H1 (cell line): ENCODE results near the gene UQCRFS1. TPM values are rescaled to one million over a fixed set of nuclear protein-coding genes. Genes with fewer than 3 reads are reported as not detected.

Source experiments
- CTCF ChIA-PET: fragments of 300-600 bp; sonication (Branson Sonifier 250); formaldehyde crosslinking; loops from one replicate; lab custom pipeline; 2021; ENCODE audit not compliant: partially characterized antibody; lab: Charles Lee
- POLR2A ChIA-PET: fragments of 300-600 bp; sonication (Branson Sonifier 250); formaldehyde crosslinking; loops from one replicate; lab custom pipeline; 2021; ENCODE audit warnings: inconsistent platforms; ENCODE audit not compliant: partially characterized antibody; lab: Charles Lee
- DNase-seq, 2 experiments: peaks; one replicate each; pipeline versions ENCODE4 v3.0.0 to v3.0.0-alpha.2; 2010 to 2022; ENCODE audit warnings: low spot score in 2 of 2, low read depth in 1 of 2, mixed read lengths in 1 of 2
- FAIRE-seq: peaks from 2 replicates; lab custom pipeline; 2011; peaks lifted over from hg19 to GRCh38; lab: Jason Lieb, UNC
- H2AFZ ChIP-seq: 2 replicates; pipeline ENCODE4 v1.8.1; 2012; ENCODE audit warnings: low read length, inconsistent platforms
- H2AK5ac ChIP-seq: 2 replicates; pipeline ENCODE4 v1.6.1; 2013; ENCODE audit warnings: low read depth, low read length
- H2BK120ac ChIP-seq: replicated peaks from 2 replicates; pipeline ENCODE3; 2013; ENCODE audit warnings: low read depth, low read length, inconsistent platforms
- H2BK12ac ChIP-seq: 2 replicates; pipeline ENCODE4 v1.6.1; 2013; ENCODE audit warnings: low read depth, low read length
- H2BK15ac ChIP-seq: 2 replicates; pipeline ENCODE4 v1.6.1; 2013; ENCODE audit warnings: low read length
- H2BK20ac ChIP-seq: 2 replicates; pipeline ENCODE4 v1.6.1; 2013; ENCODE audit warnings: low read length
- H2BK5ac ChIP-seq: 2 replicates; pipeline ENCODE4 v1.6.1; 2013; ENCODE audit warnings: low read depth, low read length
- H3K14ac ChIP-seq: 2 replicates; pipeline ENCODE4 v1.6.1; 2013; ENCODE audit warnings: inconsistent platforms; ENCODE audit not compliant: insufficient read length
- H3K18ac ChIP-seq: 2 replicates; pipeline ENCODE4 v1.6.1; 2013; ENCODE audit warnings: low read length; ENCODE audit errors: extremely low read depth
- H3K23ac ChIP-seq: 2 replicates; pipeline ENCODE4 v1.6.1; 2013; ENCODE audit warnings: inconsistent platforms; ENCODE audit not compliant: insufficient read length
- H3K23me2 ChIP-seq: 2 replicates; pipeline ENCODE4 v1.6.1; 2013; ENCODE audit warnings: low read depth, low read length
- H3K27ac ChIP-seq: 2 replicates; pipeline ENCODE4 v1.6.1; 2011; ENCODE audit warnings: low read depth, low read length, inconsistent platforms
- H3K27me3 ChIP-seq, 4 experiments: replicated peaks in 1 of 4; 1 replicate in 1 of 4; 2 replicates in 3 of 4; pipeline versions ENCODE4 v1.6.1 to v1.8.1; 2011 to 2013; ENCODE audit warnings: low read length in 3 of 4, mild to moderate bottlenecking in 3 of 4, inconsistent platforms in 2 of 4, mixed read lengths in 2 of 4, moderate library complexity in 1 of 4; ENCODE audit not compliant: control insufficient read depth in 3 of 4, insufficient read depth in 3 of 4; ENCODE audit errors: extremely low read depth in 1 of 4
- H3K36me3 ChIP-seq, 4 experiments: 2 replicates each; pipeline versions ENCODE4 v1.6.1 to v1.8.1; 2011 to 2013; ENCODE audit warnings: mild to moderate bottlenecking in 4 of 4, low read length in 3 of 4, moderate library complexity in 2 of 4, control low read depth in 1 of 4, inconsistent platforms in 1 of 4; ENCODE audit not compliant: insufficient read depth in 4 of 4, control insufficient read depth in 2 of 4
- H3K4ac ChIP-seq: replicated peaks from 2 replicates; pipeline ENCODE3; 2013; ENCODE audit warnings: low read length, low read depth, mixed read lengths, inconsistent platforms; ENCODE audit not compliant: insufficient read length
- H3K4me1 ChIP-seq, 4 experiments: replicated peaks in 1 of 4; 1 replicate in 1 of 4; 2 replicates in 3 of 4; pipeline versions ENCODE4 v1.6.1 to v1.8.1; 2011 to 2013; ENCODE audit warnings: low read length in 3 of 4, inconsistent platforms in 2 of 4, mixed read lengths in 1 of 4; ENCODE audit not compliant: insufficient read depth in 4 of 4, control insufficient read depth in 3 of 4
- H3K4me2 ChIP-seq, 2 experiments: 2 replicates each; pipeline versions ENCODE4 v1.6.1 to v1.8.1; 2011 to 2013; ENCODE audit warnings: low read depth in 2 of 2, low read length in 2 of 2, control low read depth in 1 of 2, inconsistent platforms in 1 of 2, mild to moderate bottlenecking in 1 of 2; ENCODE audit not compliant: insufficient read depth in 1 of 2
- H3K4me3 ChIP-seq, 4 experiments: fragments of 200-600, 300-600 bp in 1 of 4; sonication (generic), shearing (Covaris generic), sonication (Bioruptor Twin) in 1 of 4; 2 replicates each; pipeline versions ENCODE4 v1.5.1 to v1.8.1; 2011 to 2016; ENCODE audit warnings: low read length in 4 of 4, low read depth in 3 of 4, control low read depth in 2 of 4, inconsistent platforms in 2 of 4, mild to moderate bottlenecking in 2 of 4, mixed read lengths in 1 of 4, moderate library complexity in 1 of 4; ENCODE audit not compliant: insufficient read depth in 2 of 4; ENCODE audit errors: extremely low read depth in 1 of 4
- H3K56ac ChIP-seq: replicated peaks from 2 replicates; pipeline ENCODE3; 2013; ENCODE audit warnings: low read depth, mild to moderate bottlenecking, mixed read lengths, low read length, inconsistent platforms; ENCODE audit not compliant: insufficient read length
- H3K79me1 ChIP-seq: 2 replicates; pipeline ENCODE4 v1.6.1; 2013; ENCODE audit warnings: low read depth, low read length, control low read depth
- H3K79me2 ChIP-seq, 2 experiments: 2 replicates each; pipeline versions ENCODE4 v1.6.1 to v1.8.1; 2012 to 2013; ENCODE audit warnings: low read length in 2 of 2, mild to moderate bottlenecking in 2 of 2, inconsistent platforms in 1 of 2; ENCODE audit not compliant: insufficient read depth in 2 of 2, control insufficient read depth in 1 of 2
- H3K9ac ChIP-seq, 4 experiments: replicated peaks in 1 of 4; 1 replicate in 1 of 4; 2 replicates in 3 of 4; pipeline versions ENCODE4 v1.6.1 to v1.8.1; 2011 to 2013; ENCODE audit warnings: low read depth in 3 of 4, low read length in 3 of 4, control low read depth in 2 of 4, mild to moderate bottlenecking in 2 of 4, moderate library complexity in 2 of 4, inconsistent platforms in 1 of 4; ENCODE audit errors: extremely low read depth in 1 of 4
- H3K9me3 ChIP-seq, 2 experiments: 2 replicates each; pipeline versions ENCODE4 v1.6.1 to v1.8.1; 2012 to 2013; ENCODE audit warnings: mild to moderate bottlenecking in 2 of 2, moderate library complexity in 2 of 2, control low read depth in 1 of 2, inconsistent platforms in 1 of 2, low read depth in 1 of 2, low read length in 1 of 2, mixed read lengths in 1 of 2; ENCODE audit not compliant: insufficient read depth in 2 of 2
- H4K20me1 ChIP-seq, 2 experiments: replicated peaks in 1 of 2; 2 replicates each; pipeline versions ENCODE3 to v1.8.1; 2011 to 2013; ENCODE audit warnings: inconsistent platforms in 2 of 2, low read length in 2 of 2, mild to moderate bottlenecking in 1 of 2; ENCODE audit not compliant: insufficient read depth in 2 of 2, control insufficient read depth in 1 of 2
- H4K5ac ChIP-seq: 2 replicates; pipeline ENCODE4 v1.6.1; 2013; ENCODE audit warnings: low read length, low read depth, mixed read lengths, inconsistent platforms; ENCODE audit not compliant: insufficient read length
- H4K8ac ChIP-seq: 2 replicates; pipeline ENCODE4 v1.8.0; 2013; ENCODE audit warnings: mild to moderate bottlenecking, moderate library complexity, low read length, inconsistent platforms; ENCODE audit not compliant: insufficient read depth; ENCODE audit errors: extremely low read depth
- H4K91ac ChIP-seq: replicated peaks from 2 replicates; pipeline ENCODE3; 2013; ENCODE audit warnings: low read length, mixed read lengths, inconsistent platforms; ENCODE audit not compliant: insufficient read length
- CBX5 ChIP-seq: fragments of 300-800, 300-1000 bp; sonication (generic); IDR thresholded peaks from 2 replicates; pipeline ENCODE4 v1.7.1; 2016; ENCODE audit warnings: antibody characterized with exemption, low read length, low read depth
- CHD1 ChIP-seq: IDR thresholded peaks from 2 replicates; pipeline ENCODE4 v1.6.1; 2012; ENCODE audit warnings: low read depth, low read length, improper control_type of control experiment
- EGR1 ChIP-seq: IDR thresholded peaks from 2 replicates; pipeline ENCODE4 v1.6.1; 2011; ENCODE audit warnings: low read depth, low read length, borderline replicate concordance
- KDM5A ChIP-seq: fragments of 200-600 bp; IDR thresholded peaks from 2 replicates; pipeline ENCODE4 v1.7.1; 2012; ENCODE audit warnings: mild to moderate bottlenecking, low read length, inconsistent platforms, mixed read lengths
- NANOG ChIP-seq: IDR thresholded peaks from 2 replicates; pipeline ENCODE4 v1.6.1; 2011; ENCODE audit warnings: low read length, low read depth, mild to moderate bottlenecking, inconsistent platforms; ENCODE audit not compliant: insufficient read depth, poor library complexity, severe bottlenecking
- POLR2AphosphoS5 ChIP-seq: IDR thresholded peaks from 2 replicates; pipeline ENCODE4 v1.6.1; 2011; ENCODE audit warnings: low read depth, low read length
- RNF2 ChIP-seq: fragments of 200-900, 300-1000 bp; sonication (generic); IDR thresholded peaks from 2 replicates; pipeline ENCODE4 v1.7.1; 2016; ENCODE audit warnings: borderline replicate concordance, low read depth, mild to moderate bottlenecking, antibody characterized with exemption, low read length; ENCODE audit not compliant: poor library complexity, severe bottlenecking; ENCODE audit errors: missing control alignments
- SP1 ChIP-seq: IDR thresholded peaks from 2 replicates; pipeline ENCODE4 v1.6.1; 2011; ENCODE audit warnings: low read depth, low read length
- TCF12 ChIP-seq: IDR thresholded peaks from 2 replicates; pipeline ENCODE4 v1.6.1; 2011; ENCODE audit warnings: low read depth, mild to moderate bottlenecking, low read length
- WGBS, 2 experiments: shearing (Covaris generic) in 1 of 2; methylation state at CpG; one replicate each; pipeline versions ENCODE4 v1.1.6 to v1.1.7; 2013 to 2015; ENCODE audit warnings: low lambda C conversion rate in 2 of 2, mixed read lengths in 2 of 2, inconsistent platforms in 1 of 2, low coverage in 1 of 2, missing lambda C conversion rate in 1 of 2; ENCODE audit not compliant: insufficient replicate concordance in 2 of 2, insufficient coverage in 1 of 2, insufficient read length in 1 of 2; ENCODE audit errors: extremely low coverage in 1 of 2, missing lambda C conversion rate in 1 of 2; 5-methylcytosine and 5-hydroxymethylcytosine counted together
- polyA plus RNA-seq, 7 experiments: library from polyadenylated mRNA; depleted of rRNA in 3 of 7; stranded (reverse) in 5 of 7; unstranded in 2 of 7; fragments of >200 nt in 5 of 7; fragments of 200-250 nt in 2 of 7; gene quantifications; 1 replicate in 5 of 7; 2 replicates in 1 of 7; 4 replicates in 1 of 7; pipeline versions ENCODE4 v1.2.1 to v1.2.3, GENCODE V29; 2011 to 2013; ENCODE audit warnings: missing spikeins in 2 of 7, mixed read lengths in 2 of 7
- total RNA-seq: library from RNA; stranded (reverse); fragmentation: NEBNext Ultra II Directional; extraction: Animal tissue kit (Norgen Biotek cat#: 25700); gene quantifications from 2 replicates; pipeline ENCODE4 v1.2.1, GENCODE V29; 2021

The UQCRFS1 gene
- total and polyA plus RNA-seq, 2 of the 8 experiments (the other 6 are each of a cell fraction or from before 2014, with no cell fraction given): 52.4 to 59.1 TPM

GRCh38 chr19:29187676-29188075, 25.3 kb downstream of the UQCRFS1 start:
- Histone ChIP-seq H2AK5ac (no peak overlapping the region), H2BK120ac (no peak overlapping the region), H2BK20ac (no peak overlapping the region), H4K5ac (no peak overlapping the region), H2BK15ac (no peak overlapping the region), H2AFZ (no peak overlapping the region), H3K4ac (no peak overlapping the region), H3K23ac (no peak overlapping the region), H3K23me2 (no peaks in the 10 kb centered on the region; the same call in 1 of the 2 replicates), H2BK12ac (no peak overlapping the region), H4K91ac (no peak overlapping the region), H4K20me1 (no peaks in the 10 kb centered on the region), H3K4me2 (no peak overlapping the region), H3K9me3 (no peaks in the 10 kb centered on the region), H3K18ac (no peak overlapping the region), H3K27ac (no peak overlapping the region), H4K8ac (no peak overlapping the region), H3K56ac (no peak overlapping the region), H3K36me3 (no peaks in the 10 kb centered on the region), H3K14ac (no peak overlapping the region), H3K79me1 (no peaks in the 10 kb centered on the region), H3K27me3 (no peaks in the 10 kb centered on the region), H3K4me1 (peaks cover 0 to 3% (median under 1%) of the 10 kb centered on the region in 4 experiments; a peak in 4 of 7 replicates), H2BK5ac (no peak overlapping the region), H3K4me3 (no peak overlapping the region), H3K79me2 (no peaks in the 10 kb centered on the region), H3K9ac (no peak overlapping the region)
- ChIA-PET CTCF (interaction anchor here (0.8 to 2.5 kb wide), 3 partner anchors 44 to 75 kb away, joined by 3 to 9 read pairs (median 5); no protein-coding TSS in a partner anchor), POLR2A (no interaction called here)
- no peak for FAIRE-seq
- 87% methylated on average over 6 of the region's 6 CpGs; no CpG with 5 or more reads in 1 of the 2 experiments for WGBS, 2 experiments
- no peak for TF ChIP-seq CHD1
- TF ChIP-seq EGR1: no peak
- no peak for TF ChIP-seq CBX5
- TF ChIP-seq NANOG: no peak
- no peak for TF ChIP-seq SP1
- no peak for TF ChIP-seq TCF12
- no peak for TF ChIP-seq RNF2
- no peak for TF ChIP-seq KDM5A
- no peak for TF ChIP-seq POLR2AphosphoS5
- no peak for DNase-seq
